ENCODE data around the gene LY86. TPM values are rescaled to one million over a fixed set of nuclear protein-coding genes. Genes with fewer than 3 reads are reported as not detected.

LY86 gene
- polyA plus RNA-seq, 1 of the 3 experiments (the other 2 are of a cell fraction), result not detected

DNA sequence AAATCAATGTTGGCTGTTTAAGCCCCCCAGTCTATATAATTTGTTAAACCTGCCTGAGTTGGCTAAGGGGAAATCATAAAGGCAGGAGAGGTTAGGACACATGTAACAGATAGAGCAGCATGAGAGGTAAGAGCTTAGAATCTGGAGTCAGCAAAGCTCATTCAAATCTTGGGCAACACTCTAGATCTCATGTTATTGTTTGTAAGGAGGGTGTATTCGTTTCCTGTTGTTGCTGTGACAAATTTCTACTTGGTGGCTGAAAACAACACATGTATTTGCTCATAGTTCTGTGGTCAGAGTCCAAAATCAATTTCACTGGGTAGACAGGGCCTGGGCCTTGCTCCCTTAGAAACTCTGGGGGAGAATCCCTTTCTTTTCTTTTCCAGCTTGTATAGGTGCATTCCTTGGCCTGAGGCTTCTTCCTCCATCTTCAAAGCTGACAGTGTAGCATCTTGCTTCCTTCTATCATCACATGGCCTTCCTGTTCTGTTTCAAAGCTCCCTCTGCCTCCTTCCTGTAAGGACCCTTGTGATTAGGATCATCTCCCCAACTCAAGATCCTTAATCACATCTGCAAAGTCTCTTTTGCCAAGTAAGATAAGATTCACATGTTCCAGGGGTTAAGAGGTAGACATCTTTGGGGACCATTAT, 4.4 kb downstream of the LY86 start (continued):
- TF ChIP-seq, protein P1, sequence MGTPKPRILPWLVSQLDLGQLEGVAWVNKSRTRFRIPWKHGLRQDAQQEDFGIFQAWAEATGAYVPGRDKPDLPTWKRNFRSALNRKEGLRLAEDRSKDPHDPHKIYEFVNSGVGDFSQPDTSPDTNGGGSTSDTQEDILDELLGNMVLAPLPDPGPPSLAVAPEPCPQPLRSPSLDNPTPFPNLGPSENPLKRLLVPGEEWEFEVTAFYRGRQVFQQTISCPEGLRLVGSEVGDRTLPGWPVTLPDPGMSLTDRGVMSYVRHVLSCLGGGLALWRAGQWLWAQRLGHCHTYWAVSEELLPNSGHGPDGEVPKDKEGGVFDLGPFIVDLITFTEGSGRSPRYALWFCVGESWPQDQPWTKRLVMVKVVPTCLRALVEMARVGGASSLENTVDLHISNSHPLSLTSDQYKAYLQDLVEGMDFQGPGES (IDR thresholded peaks at IDR 0.05; ENCODE audit: low read depth, low read length), result no peak
- TF ChIP-seq CHD2 (IDR thresholded peaks at IDR 0.05; ENCODE audit: low read length, partially characterized antibody) (no peak), FOXJ3 (CRISPR knock-in tag; IDR thresholded peaks at IDR 0.05) (no peak)
- TF ChIP-seq, protein P2, sequence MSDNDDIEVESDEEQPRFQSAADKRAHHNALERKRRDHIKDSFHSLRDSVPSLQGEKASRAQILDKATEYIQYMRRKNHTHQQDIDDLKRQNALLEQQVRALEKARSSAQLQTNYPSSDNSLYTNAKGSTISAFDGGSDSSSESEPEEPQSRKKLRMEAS (IDR thresholded peaks at IDR 0.05; ENCODE audit: low read depth), result no peak

DNA sequence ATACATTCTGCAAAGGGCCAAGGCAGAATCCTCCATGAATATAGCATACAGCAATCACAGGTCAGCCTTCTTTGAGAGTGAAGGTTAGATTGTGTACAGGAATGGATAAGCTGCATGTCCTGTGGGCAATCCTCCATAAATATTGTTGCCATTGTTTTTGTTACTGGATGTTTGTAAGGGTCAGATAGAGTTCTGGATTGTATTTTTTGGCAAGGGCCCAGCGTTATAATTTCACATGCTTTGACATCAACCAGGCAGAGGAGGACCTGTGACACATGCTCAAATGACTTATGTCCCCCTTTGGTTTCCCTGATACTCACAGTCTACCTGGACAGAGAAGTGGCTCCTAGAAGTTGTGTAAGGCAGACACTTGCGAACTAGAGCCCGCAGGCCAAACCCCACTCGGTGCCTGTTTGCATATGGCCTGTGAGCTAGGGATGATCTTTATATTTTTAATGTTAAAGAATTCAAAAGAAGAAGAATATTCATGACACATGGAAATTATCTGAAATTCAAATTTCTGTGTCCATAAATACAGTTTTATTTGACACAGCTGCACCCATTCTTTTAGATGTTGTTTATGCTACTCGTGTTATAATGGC, 5.4 kb downstream of the LY86 start:
- Histone ChIP-seq H3K27me3 (ENCODE audit: insufficient read depth) (no peaks in the 10 kb centered on the region), H3K27ac (ENCODE audit: low read depth in 2 of 2, low read length in 1 of 2) (no peak overlapping the region), H3K4me1 (ENCODE audit: control insufficient read depth in 1 of 2, insufficient read depth in 2 of 2, low read depth in 1 of 2, low read length in 1 of 2) (no peaks in the 10 kb centered on the region), H3K36me3 (replicated peaks in 1 of 2; ENCODE audit: control insufficient read depth in 1 of 2, insufficient read depth in 2 of 2, low read length in 1 of 2) (no peaks in the 10 kb centered on the region), H4K20me1 (ENCODE audit: insufficient read depth) (no peaks in the 10 kb centered on the region), H3K79me2 (ENCODE audit: insufficient read depth) (no peaks in the 10 kb centered on the region), H3K9me3 (no peaks in the 10 kb centered on the region), H3K9ac (no peak overlapping the region), H3K4me3 (ENCODE audit: low read depth in 2 of 2, low read length in 1 of 2) (no peak overlapping the region), H3K4me2 (no peak overlapping the region), H3K9me2 (no peaks in the 10 kb centered on the region), H3F3A (replicated peaks; ENCODE audit: insufficient read depth) (no peaks in the 10 kb centered on the region), H2AFZ (ENCODE audit: low read depth) (no peak overlapping the region)
- no peak for TF ChIP-seq SMC3 (IDR thresholded peaks at IDR 0.05; ENCODE audit: low read depth, low read length)
- TF ChIP-seq, protein P3, sequence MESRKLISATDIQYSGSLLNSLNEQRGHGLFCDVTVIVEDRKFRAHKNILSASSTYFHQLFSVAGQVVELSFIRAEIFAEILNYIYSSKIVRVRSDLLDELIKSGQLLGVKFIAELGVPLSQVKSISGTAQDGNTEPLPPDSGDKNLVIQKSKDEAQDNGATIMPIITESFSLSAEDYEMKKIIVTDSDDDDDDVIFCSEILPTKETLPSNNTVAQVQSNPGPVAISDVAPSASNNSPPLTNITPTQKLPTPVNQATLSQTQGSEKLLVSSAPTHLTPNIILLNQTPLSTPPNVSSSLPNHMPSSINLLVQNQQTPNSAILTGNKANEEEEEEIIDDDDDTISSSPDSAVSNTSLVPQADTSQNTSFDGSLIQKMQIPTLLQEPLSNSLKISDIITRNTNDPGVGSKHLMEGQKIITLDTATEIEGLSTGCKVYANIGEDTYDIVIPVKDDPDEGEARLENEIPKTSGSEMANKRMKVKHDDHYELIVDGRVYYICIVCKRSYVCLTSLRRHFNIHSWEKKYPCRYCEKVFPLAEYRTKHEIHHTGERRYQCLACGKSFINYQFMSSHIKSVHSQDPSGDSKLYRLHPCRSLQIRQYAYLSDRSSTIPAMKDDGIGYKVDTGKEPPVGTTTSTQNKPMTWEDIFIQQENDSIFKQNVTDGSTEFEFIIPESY (IDR thresholded peaks at IDR 0.05; ENCODE audit: borderline replicate concordance, low read depth), result no peak
- no peak for TF ChIP-seq RAD21 (IDR thresholded peaks at IDR 0.05; ENCODE audit: low read length)
- no peak for TF ChIP-seq TAF1 (IDR thresholded peaks at IDR 0.05; ENCODE audit: borderline replicate concordance, low read depth, low read length)
- no peak for TF ChIP-seq YY1 (IDR thresholded peaks at IDR 0.05; ENCODE audit: low read depth)
- TF ChIP-seq, protein P4, sequence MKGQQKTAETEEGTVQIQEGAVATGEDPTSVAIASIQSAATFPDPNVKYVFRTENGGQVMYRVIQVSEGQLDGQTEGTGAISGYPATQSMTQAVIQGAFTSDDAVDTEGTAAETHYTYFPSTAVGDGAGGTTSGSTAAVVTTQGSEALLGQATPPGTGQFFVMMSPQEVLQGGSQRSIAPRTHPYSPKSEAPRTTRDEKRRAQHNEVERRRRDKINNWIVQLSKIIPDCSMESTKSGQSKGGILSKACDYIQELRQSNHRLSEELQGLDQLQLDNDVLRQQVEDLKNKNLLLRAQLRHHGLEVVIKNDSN (IDR thresholded peaks at IDR 0.05; ENCODE audit: borderline replicate concordance, low read depth), result no peak
- TF ChIP-seq GABPA (IDR thresholded peaks at IDR 0.05; ENCODE audit: low read depth), result no peak
- TF ChIP-seq, protein P2 (IDR thresholded peaks at IDR 0.05; ENCODE audit: low read depth), result no peak
- no peak for TF ChIP-seq EZH2phosphoT487 (IDR thresholded peaks at IDR 0.05; ENCODE audit: borderline replicate concordance, low read depth)
- no peak for DNase-seq
- CTCF ChIA-PET, result no interaction called here
- POLR2A ChIA-PET, result no interaction called here
- 25% methylated on average over 5 of the region's 5 CpGs for WGBS (ENCODE audit: low lambda C conversion rate)
